ENCODE measurements around the gene LGMN.

DNA sequence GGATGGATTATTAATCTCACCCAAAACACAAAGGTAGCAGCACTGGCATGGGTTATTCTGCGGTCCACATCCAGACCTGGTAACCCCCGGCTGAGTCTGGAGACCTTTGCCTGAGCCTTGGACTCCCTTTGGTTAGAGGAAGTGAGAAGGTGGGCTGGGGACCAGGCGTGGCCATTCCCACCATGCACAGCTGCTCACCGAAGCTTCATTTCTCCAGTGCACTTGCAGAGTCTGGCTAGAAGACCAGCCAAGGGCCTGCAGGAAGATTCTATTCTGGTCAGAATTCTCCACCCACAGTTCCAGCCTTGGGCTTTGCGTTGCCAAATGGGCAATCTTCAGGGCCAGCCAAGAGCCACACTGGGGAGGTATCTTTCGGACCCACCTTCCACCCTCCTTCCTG is 73.0 kb downstream of the LGMN start:
- TF ChIP-seq POLR2A (IDR thresholded peaks at IDR 0.05) = no peak
- TF ChIP-seq POLR2AphosphoS5 (IDR thresholded peaks at IDR 0.05) = no peak
